GM12874 (cell line): ENCODE measurements around the gene OR4K14.

Source experiments
- CTCF ChIP-seq: IDR thresholded peaks from 2 replicates; pipeline ENCODE4 v1.5.1; 2011; ENCODE audit warnings: low read depth, mild to moderate bottlenecking, control low read depth, low read length, moderate library complexity; ENCODE audit not compliant: insufficient read depth

Gene OR4K14

GRCh38 chr14:20008156-20008555 lies 11.0 kb downstream of the OR4K14 start:
- no peak for TF ChIP-seq CTCF

- TF ChIP-seq CTCF = no peak
These were observed 16.8 kb downstream of the OR4K14 start for GRCh38 chr14:20002319-20002718.

GRCh38 chr14:20001863-20002262 lies 17.2 kb downstream of the OR4K14 start, which contains the start of gene OR4Q2:
Gene OR4Q2, plus strand, starts transcription at chr14:20002163.
- TF ChIP-seq CTCF = no peak

- no peak for TF ChIP-seq CTCF
These were observed 25.7 kb downstream of the OR4K14 start for GRCh38 chr14:19993438-19993837.

DNA sequence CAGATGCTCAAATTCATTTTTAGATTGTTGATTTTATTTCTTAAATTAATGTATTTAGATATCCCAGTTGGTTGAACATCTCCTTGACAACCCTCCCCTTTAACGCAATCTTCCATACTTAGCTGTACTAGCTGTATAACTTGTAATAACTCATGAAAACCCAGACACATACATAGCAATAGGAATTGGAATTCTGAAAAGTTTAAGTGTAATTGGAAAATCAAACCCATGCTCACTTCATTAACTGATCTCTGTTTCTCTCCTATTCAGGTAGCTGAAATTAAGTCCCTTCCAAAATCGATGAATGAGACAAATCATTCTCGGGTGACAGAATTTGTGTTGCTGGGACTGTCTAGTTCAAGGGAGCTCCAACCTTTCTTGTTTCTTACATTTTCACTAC lies 43.8 kb downstream of the OR4K14 start, which contains the start of gene OR4K15:
Gene OR4K15, plus strand, starts transcription at position 301 of the 400 bp plus-strand sequence. Its CDS starts 0 bp downstream, at position 301.
- no peak for TF ChIP-seq CTCF

GRCh38 chr14:19974844-19975243 lies 44.3 kb downstream of the OR4K14 start:
- TF ChIP-seq CTCF = no peak
